Measurements from ENCODE around the gene ZDHHC18. TPM values are rescaled to one million over a fixed set of nuclear protein-coding genes. Genes with fewer than 3 reads are reported as not detected.

ZDHHC18 gene
- total RNA-seq, 3 donors from 2014 or later: 22.8 to 30.5 (median 26.9) TPM

- H3K4me3 ChIP-seq: no peak overlapping the region
- peaks cover 43% of the 10 kb centered on the region for H3K4me1 ChIP-seq (ENCODE audit: low read depth)
- DNase-seq: no peak
- no peaks in the 10 kb centered on the region for H3K9me3 ChIP-seq
- H3K36me3 ChIP-seq (ENCODE audit: low read depth): peaks cover 7% of the 10 kb centered on the region
- TF ChIP-seq CTCF (IDR thresholded peaks at IDR 0.05): no peak
- no peak for ATAC-seq
- intact Hi-C loops (cut with DNase I, micrococcal nuclease): loop anchor here in 1 of 2 donors (10.0 kb wide), 1 partner anchor 88 kb away; the partner anchor contains the start of gene ARID1A
These were observed 43.8 kb upstream of the ZDHHC18 start for GRCh38 chr1:26782521-26783212.

- intact Hi-C loops (cut with DNase I, micrococcal nuclease): loop anchor here in 1 of 2 donors (10.0 kb wide), 1 partner anchor 89 kb away; the partner anchor contains the start of gene ARID1A
- peaks cover 43% of the 10 kb centered on the region for H3K4me1 ChIP-seq (ENCODE audit: low read depth)
These were observed 42.9 kb upstream of the ZDHHC18 start for GRCh38 chr1:26783646-26784022.

GRCh38 chr1:26784023-26784871 lies 42.2 kb upstream of the ZDHHC18 start:
- TF ChIP-seq CTCF (IDR thresholded peaks at IDR 0.05): no peak
- ATAC-seq: peak; percentile 42
- no peaks in the 10 kb centered on the region for H3K9me3 ChIP-seq
- H3K36me3 ChIP-seq (ENCODE audit: low read depth): peaks cover 7% of the 10 kb centered on the region
- H3K4me3 ChIP-seq: no peak overlapping the region
- peaks cover 49% of the 10 kb centered on the region for H3K4me1 ChIP-seq (ENCODE audit: low read depth)
- intact Hi-C loops (cut with DNase I, micrococcal nuclease): loop anchor here in 1 of 2 donors (10.0 kb wide), 1 partner anchor 89 kb away; the partner anchor contains the start of gene ARID1A
- DNase-seq: peak in 2 of 3 donors; percentile 65 to 88

More at GRCh38 chr1:26783646-26784022, 42.9 kb upstream of the ZDHHC18 start:
- no peaks in the 10 kb centered on the region for H3K9me3 ChIP-seq
- no peak for ATAC-seq
- TF ChIP-seq CTCF (IDR thresholded peaks at IDR 0.05): no peak
- DNase-seq: no peak
- H3K36me3 ChIP-seq (ENCODE audit: low read depth): peaks cover 7% of the 10 kb centered on the region
- no peak overlapping the region for H3K4me3 ChIP-seq

GRCh38 chr1:26784886-26785285 lies 41.6 kb upstream of the ZDHHC18 start:
- intact Hi-C loops (cut with DNase I, micrococcal nuclease): loop anchor here (5.0 to 10.0 kb wide), 3 partner anchors 90 to 183 kb away; partner anchors contain the start of gene ARID1A (in 1 of the 2)
- H3K36me3 ChIP-seq (ENCODE audit: low read depth): peaks cover under 1% of the 10 kb centered on the region
- ATAC-seq: no peak
- no peak overlapping the region for H3K4me3 ChIP-seq
- H3K4me1 ChIP-seq (ENCODE audit: low read depth): peaks cover 49% of the 10 kb centered on the region
- no peaks in the 10 kb centered on the region for H3K9me3 ChIP-seq
- no peak for TF ChIP-seq CTCF (IDR thresholded peaks at IDR 0.05)
- no peak for DNase-seq

- DNase-seq (peak in 1 of 3 donors; percentile 66), ATAC-seq (no peak)
- no peak for TF ChIP-seq CTCF (IDR thresholded peaks at IDR 0.05)
- H3K9me3 ChIP-seq: no peaks in the 10 kb centered on the region
- H3K4me1 ChIP-seq (ENCODE audit: low read depth): peaks cover 49% of the 10 kb centered on the region
- no peaks in the 10 kb centered on the region for H3K36me3 ChIP-seq (ENCODE audit: low read depth)
- H3K4me3 ChIP-seq: no peak overlapping the region
- intact Hi-C loops (cut with DNase I, micrococcal nuclease): loop anchor here (5.0 to 10.0 kb wide), 3 partner anchors 91 to 184 kb away; partner anchors contain the start of gene ARID1A (in 1 of the 2)
These were observed 40.7 kb upstream of the ZDHHC18 start for GRCh38 chr1:26785611-26786436.
